Thyroid gland (tissue), 4 donors: ENCODE data around the gene SAMD3. TPM values are rescaled to one million over a fixed set of nuclear protein-coding genes. Genes with fewer than 3 reads are reported as not detected.
"Not testable (repeated sequence)": the region's sequence is repeated elsewhere in the genome, so short reads cannot be mapped to it uniquely, and the experiment has no call there.

ENCODE experiments used
- DNase-seq, 2 donors: peaks; one replicate each; pipeline ENCODE4 v3.0.0-alpha.2; 2019
- H3K27ac ChIP-seq, 3 donors: fragments of 200-600 bp; sonication (generic); 1 replicate in 2 of 3; 2 replicates in 1 of 3; pipeline ENCODE4 v1.5.1; 2016 to 2019; ENCODE audit warnings: mild to moderate bottlenecking in 1 of 3, moderate library complexity in 1 of 3
- H3K27me3 ChIP-seq: fragments of 200-600 bp; sonication (generic); one replicate; pipeline ENCODE4 v1.5.1; 2019
- H3K36me3 ChIP-seq, 2 donors: fragments of 200-600 bp; sonication (generic); one replicate each; pipeline ENCODE4 v1.5.1; 2016 to 2019
- H3K4me1 ChIP-seq, 2 donors: fragments of 200-600 bp; sonication (generic); one replicate each; pipeline ENCODE4 v1.5.1; 2017 to 2019
- H3K4me3 ChIP-seq, 3 donors: fragments of 200-600 bp; sonication (generic); replicated peaks in 1 of 3; 1 replicate in 2 of 3; 2 replicates in 1 of 3; pipeline ENCODE4 v1.5.1; 2016; ENCODE audit warnings: mild to moderate bottlenecking in 1 of 3
- H3K9me3 ChIP-seq: fragments of 200-600 bp; sonication (generic); one replicate; pipeline ENCODE4 v1.5.1; 2017
- CTCF ChIP-seq, 6 experiments: fragments of 200-600 bp in 3 of 6; fragments of 450-650 bp in 3 of 6; sonication (generic) in 3 of 6; IDR thresholded peaks; one replicate each; pipeline ENCODE4 v1.5.1; 2016 to 2019; ENCODE audit warnings: antibody characterized with exemption in 6 of 6, mild to moderate bottlenecking in 2 of 6, inconsistent platforms in 1 of 6, moderate library complexity in 1 of 6
- POLR2A ChIP-seq, 2 donors: fragments of 450-650 bp; IDR thresholded peaks; one replicate each; pipeline ENCODE4 v1.6.1; 2017; ENCODE audit warnings: antibody characterized with exemption in 2 of 2, mild to moderate bottlenecking in 2 of 2, moderate library complexity in 1 of 2
- WGBS, 2 donors: methylation state at CpG; one replicate each; pipeline ENCODE4 v1.1.5; 2017; 5-methylcytosine and 5-hydroxymethylcytosine counted together
- intact Hi-C: fragments of 100-400 bp; cut with DNase I; formaldehyde crosslinking; loops from one replicate; pipeline ENCODE4 v1.15.1; 2023
- total RNA-seq, 4 donors: library from RNA; depleted of rRNA; stranded (reverse); fragments of >200 nt; gene quantifications; one replicate each; pipeline ENCODE4 v1.2.3, GENCODE V29; 2016

Gene SAMD3
- total RNA-seq, 4 donors from 2014 or later: 0.17 to 2.0 TPM; not detected in 2

DNA sequence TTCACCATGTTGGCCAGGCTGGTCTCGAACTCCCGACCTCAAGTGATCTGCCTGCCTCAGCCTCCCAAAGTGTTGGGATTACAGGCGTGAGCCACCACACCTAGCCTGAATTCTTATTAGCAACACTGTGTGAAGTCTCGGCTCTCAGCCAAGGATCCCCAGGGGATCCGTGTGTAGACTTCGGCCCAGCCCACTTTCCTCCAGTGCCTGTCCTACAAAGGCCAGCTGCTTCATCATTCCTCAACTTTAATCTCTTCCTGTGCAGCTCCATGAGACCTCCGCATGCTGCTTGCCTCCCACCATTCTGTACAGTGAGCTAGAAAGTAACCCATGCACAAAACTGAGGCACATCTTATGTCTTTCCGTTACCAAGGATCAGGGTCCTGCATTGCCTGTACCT, 71.8 kb downstream of the SAMD3 start:
- intact Hi-C loops: no loop called here
- H3K36me3 ChIP-seq: no peaks in the 10 kb centered on the region
- TF ChIP-seq CTCF (IDR thresholded peaks at IDR 0.05) (no peak), POLR2A (IDR thresholded peaks at IDR 0.05) (no peak)
- H3K4me1 ChIP-seq: no peaks in the 10 kb centered on the region
- no peak for DNase-seq
- H3K27ac ChIP-seq: no peak overlapping the region
- no peaks in the 10 kb centered on the region for H3K27me3 ChIP-seq
- no peaks in the 10 kb centered on the region for H3K9me3 ChIP-seq
- H3K4me3 ChIP-seq: no peak overlapping the region
- 80 to 83% methylated on average over 8 of the region's 8 CpGs for WGBS, 2 donors

GRCh38 chr6:130149016-130149415, 73.7 kb downstream of the SAMD3 start:
- H3K9me3 ChIP-seq, H3K36me3 ChIP-seq, intact Hi-C loops, H3K27ac ChIP-seq, H3K4me1 ChIP-seq, H3K27me3 ChIP-seq, H3K4me3 ChIP-seq, DNase-seq: not testable (repeated sequence)
- 89 to 96% methylated on average over 2 of the region's 2 CpGs for WGBS, 2 donors

GRCh38 chr6:130148181-130148580, 74.6 kb downstream of the SAMD3 start:
- 86 to 88% methylated on average over 7 of the region's 7 CpGs for WGBS, 2 donors

GRCh38 chr6:130147111-130147510, 75.6 kb downstream of the SAMD3 start:
- Histone ChIP-seq H3K36me3 (no peaks in the 10 kb centered on the region), H3K27me3 (no peaks in the 10 kb centered on the region), H3K27ac (no peak overlapping the region), H3K4me1 (no peaks in the 10 kb centered on the region), H3K9me3 (no peaks in the 10 kb centered on the region), H3K4me3 (no peak overlapping the region)
- WGBS, 2 donors: 91 to 93% methylated on average over 3 of the region's 3 CpGs
- TF ChIP-seq CTCF (IDR thresholded peaks at IDR 0.05): no peak
- TF ChIP-seq POLR2A (IDR thresholded peaks at IDR 0.05): no peak
- DNase-seq: no peak
- intact Hi-C loops: no loop called here

More at GRCh38 chr6:130148181-130148580, 74.6 kb downstream of the SAMD3 start:
- H3K4me1 ChIP-seq: no peaks in the 10 kb centered on the region
- H3K9me3 ChIP-seq: no peaks in the 10 kb centered on the region
- no peak for DNase-seq
- H3K36me3 ChIP-seq: no peaks in the 10 kb centered on the region
- no peak overlapping the region for H3K4me3 ChIP-seq
- H3K27me3 ChIP-seq: no peaks in the 10 kb centered on the region
- intact Hi-C loops: no loop called here
- H3K27ac ChIP-seq: no peak overlapping the region
- TF ChIP-seq POLR2A (IDR thresholded peaks at IDR 0.05) (no peak), CTCF (IDR thresholded peaks at IDR 0.05) (no peak)

DNA sequence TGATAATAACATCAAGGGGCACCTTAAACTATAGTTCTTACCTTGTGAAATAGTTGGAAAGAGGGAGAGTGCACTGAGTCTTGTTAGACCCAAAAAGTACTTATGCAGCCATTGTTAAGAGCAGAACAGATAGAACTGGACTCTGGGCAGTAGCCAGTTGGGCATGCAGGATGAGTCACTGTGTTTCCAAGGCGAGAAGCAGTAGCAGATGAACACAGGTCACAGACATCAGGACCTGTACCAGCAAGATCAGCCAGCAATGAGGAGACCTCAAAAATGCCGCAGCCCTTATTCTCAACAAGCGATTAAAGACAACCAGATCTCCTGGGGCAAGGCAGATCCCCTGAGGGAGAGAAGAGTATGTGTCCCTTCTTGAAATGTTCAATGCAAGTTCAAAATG, 79.0 kb downstream of the SAMD3 start:
- TF ChIP-seq CTCF (IDR thresholded peaks at IDR 0.05): no peak
- TF ChIP-seq POLR2A (IDR thresholded peaks at IDR 0.05): no peak
- WGBS, 2 donors: 88 to 97% methylated on average over 3 of the region's 3 CpGs
- Histone ChIP-seq H3K36me3 (no peaks in the 10 kb centered on the region), H3K27ac (no peak overlapping the region), H3K9me3 (no peaks in the 10 kb centered on the region), H3K27me3 (no peaks in the 10 kb centered on the region), H3K4me3 (no peak overlapping the region), H3K4me1 (no peaks in the 10 kb centered on the region)
- no peak for DNase-seq
- intact Hi-C loops: no loop called here

DNA sequence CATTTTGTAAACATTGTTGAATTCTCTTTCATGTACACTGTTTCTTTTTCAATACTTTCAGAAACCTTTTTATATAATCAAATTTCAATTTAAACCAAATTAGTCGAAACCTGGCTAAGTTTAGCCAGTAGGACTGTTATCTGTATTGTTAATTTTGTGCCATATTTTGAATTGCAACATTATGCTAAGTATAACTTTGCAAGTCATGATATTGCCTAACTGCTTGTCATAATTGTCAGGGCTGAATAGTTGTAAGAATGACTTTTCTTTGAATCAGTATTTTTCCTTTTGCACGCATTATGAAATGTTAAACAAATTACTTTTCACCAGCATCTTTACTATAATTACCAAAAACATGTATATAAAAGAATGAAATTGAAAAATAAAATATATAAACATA, 82.7 kb downstream of the SAMD3 start:
- WGBS, 2 donors: 94 to 97% methylated on average over 2 of the region's 2 CpGs
- intact Hi-C loops: no loop called here
- no peaks in the 10 kb centered on the region for H3K36me3 ChIP-seq
- H3K4me1 ChIP-seq: no peaks in the 10 kb centered on the region
- no peaks in the 10 kb centered on the region for H3K27me3 ChIP-seq
- TF ChIP-seq CTCF (IDR thresholded peaks at IDR 0.05) (no peak), POLR2A (IDR thresholded peaks at IDR 0.05) (no peak)
- H3K27ac ChIP-seq: no peak overlapping the region
- no peak overlapping the region for H3K4me3 ChIP-seq
- no peaks in the 10 kb centered on the region for H3K9me3 ChIP-seq
- no peak for DNase-seq
